Urinary bladder (tissue), 4 donors: ENCODE measurements around the gene MXD4. TPM values are rescaled to one million over a fixed set of nuclear protein-coding genes. Genes with fewer than 3 reads are reported as not detected.

Experiments used
- DNase-seq: peaks from one replicate; pipeline ENCODE4 v3.0.0-alpha.2; 2015; ENCODE audit errors: extremely low spot score
- H3K27ac ChIP-seq: one replicate; pipeline ENCODE4 v1.5.1; 2013; ENCODE audit warnings: low read depth, mild to moderate bottlenecking, moderate library complexity
- H3K36me3 ChIP-seq: one replicate; pipeline ENCODE4 v1.6.1; 2013; ENCODE audit warnings: mild to moderate bottlenecking, moderate library complexity; ENCODE audit not compliant: insufficient read depth
- H3K4me1 ChIP-seq: one replicate; pipeline ENCODE4 v1.6.1; 2013; ENCODE audit warnings: mild to moderate bottlenecking, moderate library complexity; ENCODE audit not compliant: insufficient read depth
- H3K4me3 ChIP-seq: one replicate; pipeline ENCODE4 v1.5.1; 2013; ENCODE audit warnings: low read depth, low read length
- WGBS: extraction: QIAGEN DNeasy Blood & Tissue Kit; methylation state at CpG from one replicate; pipeline ENCODE4 v1.1.7; 2013; 5-methylcytosine and 5-hydroxymethylcytosine counted together
- polyA plus RNA-seq: library from polyadenylated mRNA; stranded (reverse); fragments of 200-250 nt; gene quantifications from one replicate; pipeline ENCODE4 v1.2.3, GENCODE V29; 2013
- total RNA-seq: library from RNA; depleted of rRNA; stranded (reverse); fragments of >200 nt; gene quantifications from one replicate; pipeline ENCODE4 v1.2.3, GENCODE V29; 2014
- donor health status: healthy with polysubstance abuse.
- donor health status: healthy.

MXD4 gene, protein sequence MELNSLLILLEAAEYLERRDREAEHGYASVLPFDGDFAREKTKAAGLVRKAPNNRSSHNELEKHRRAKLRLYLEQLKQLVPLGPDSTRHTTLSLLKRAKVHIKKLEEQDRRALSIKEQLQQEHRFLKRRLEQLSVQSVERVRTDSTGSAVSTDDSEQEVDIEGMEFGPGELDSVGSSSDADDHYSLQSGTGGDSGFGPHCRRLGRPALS
- total RNA-seq (27.3 TPM), polyA plus RNA-seq (55.2 TPM)

DNA sequence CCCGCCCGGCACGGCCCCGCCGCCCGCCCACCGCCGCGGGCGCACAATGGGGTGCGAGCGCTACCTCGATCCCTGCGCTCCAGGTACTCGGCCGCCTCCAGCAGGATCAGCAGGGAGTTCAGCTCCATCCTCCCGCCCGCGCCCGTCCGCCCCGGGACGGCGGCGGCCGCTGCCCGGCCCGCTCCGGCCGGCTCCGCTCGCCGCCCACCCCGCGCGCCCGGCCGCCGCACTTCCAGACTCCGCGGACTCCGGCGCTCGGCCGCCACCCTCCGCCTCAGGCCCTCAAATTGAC is at the start of gene MXD4:
TSS of gene MXD4 (minus strand) at position 257 of the 292 bp plus-strand sequence. CDS start at position 128, 129 bp downstream.
- under 1% methylated on average over 46 of the region's 46 CpGs for WGBS
- no peak for DNase-seq
- Histone ChIP-seq H3K27ac (peak within 1 kb of the TSS; percentile 90), H3K4me3 (peak within 1 kb of the TSS; percentile 91), H3K36me3 (no peaks in the 10 kb centered on the region), H3K4me1 (no peaks in the 10 kb centered on the region)

DNA sequence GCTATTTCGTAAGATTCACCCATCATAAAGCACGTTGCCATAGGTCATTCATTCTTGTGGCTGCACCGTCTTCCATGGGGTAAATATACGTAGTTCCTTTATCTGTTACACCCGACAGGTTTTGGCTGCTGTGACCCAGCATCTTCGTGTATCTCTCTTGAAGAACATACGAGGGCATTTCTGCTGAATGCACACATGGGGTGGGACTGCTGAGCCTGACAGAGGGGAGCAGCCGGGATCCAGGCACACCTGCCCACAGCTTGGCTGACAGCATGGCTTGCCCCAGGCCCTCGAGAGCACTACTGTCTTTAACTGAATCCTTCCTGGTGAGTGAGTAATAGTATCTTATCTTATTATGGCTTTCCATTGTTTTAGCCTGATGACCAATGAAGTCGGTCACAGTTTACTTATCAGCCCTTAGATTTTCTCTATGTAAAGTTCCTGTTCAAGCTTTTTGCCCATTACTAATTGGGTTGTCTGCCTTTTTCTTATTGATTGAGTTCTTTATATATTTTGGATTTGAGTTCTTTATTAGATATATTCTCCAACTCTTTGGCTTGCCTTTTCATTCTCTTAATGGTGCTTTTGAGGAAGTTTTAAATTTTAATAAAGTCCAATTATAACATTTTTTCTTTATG is 45.0 kb upstream of the MXD4 start:
- Histone ChIP-seq H3K27ac (no peak overlapping the region), H3K36me3 (no peaks in the 10 kb centered on the region), H3K4me1 (no peaks in the 10 kb centered on the region), H3K4me3 (no peak overlapping the region)
- DNase-seq = no peak
- WGBS = 88% methylated on average over 10 of the region's 10 CpGs

DNA sequence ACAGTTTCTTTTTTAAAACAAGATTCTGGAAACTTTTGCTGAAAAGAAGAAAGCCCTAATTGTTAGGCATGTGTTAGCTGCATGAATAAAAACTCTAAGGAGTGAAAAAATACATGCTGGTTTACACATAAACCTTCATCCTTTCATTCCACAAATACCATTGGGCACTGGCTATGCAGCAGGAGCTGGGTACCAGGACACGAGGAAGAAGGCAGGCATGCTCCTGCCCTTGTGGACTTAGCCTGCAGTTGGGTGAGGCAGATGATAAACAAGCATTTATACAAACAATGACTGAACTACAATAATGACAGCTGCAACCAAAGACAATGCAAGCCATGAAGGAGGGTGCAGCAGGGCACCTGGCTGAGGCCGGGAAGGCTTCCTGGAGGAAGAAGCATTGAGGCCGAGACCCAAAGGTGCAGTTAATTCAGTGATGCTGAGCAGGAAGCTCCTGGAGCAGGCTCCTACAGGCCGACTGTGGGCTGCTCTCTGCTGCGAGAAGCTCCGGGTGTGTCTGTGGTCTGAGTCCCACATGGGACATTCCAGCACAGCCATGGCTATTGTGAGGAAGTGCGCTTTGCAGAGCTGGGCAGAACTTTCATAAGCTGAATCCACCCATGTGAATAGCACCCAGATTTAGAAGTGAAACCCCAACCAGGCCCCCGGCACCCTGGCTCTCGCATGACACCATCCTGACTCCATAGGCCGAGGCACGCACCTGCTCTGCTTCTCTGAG is 44.0 kb upstream of the MXD4 start:
- 84% methylated on average over 11 of the region's 11 CpGs for WGBS
- no peaks in the 10 kb centered on the region for H3K36me3 ChIP-seq
- no peak overlapping the region for H3K27ac ChIP-seq
- no peak overlapping the region for H3K4me3 ChIP-seq
- no peaks in the 10 kb centered on the region for H3K4me1 ChIP-seq
- no peak for DNase-seq

DNA sequence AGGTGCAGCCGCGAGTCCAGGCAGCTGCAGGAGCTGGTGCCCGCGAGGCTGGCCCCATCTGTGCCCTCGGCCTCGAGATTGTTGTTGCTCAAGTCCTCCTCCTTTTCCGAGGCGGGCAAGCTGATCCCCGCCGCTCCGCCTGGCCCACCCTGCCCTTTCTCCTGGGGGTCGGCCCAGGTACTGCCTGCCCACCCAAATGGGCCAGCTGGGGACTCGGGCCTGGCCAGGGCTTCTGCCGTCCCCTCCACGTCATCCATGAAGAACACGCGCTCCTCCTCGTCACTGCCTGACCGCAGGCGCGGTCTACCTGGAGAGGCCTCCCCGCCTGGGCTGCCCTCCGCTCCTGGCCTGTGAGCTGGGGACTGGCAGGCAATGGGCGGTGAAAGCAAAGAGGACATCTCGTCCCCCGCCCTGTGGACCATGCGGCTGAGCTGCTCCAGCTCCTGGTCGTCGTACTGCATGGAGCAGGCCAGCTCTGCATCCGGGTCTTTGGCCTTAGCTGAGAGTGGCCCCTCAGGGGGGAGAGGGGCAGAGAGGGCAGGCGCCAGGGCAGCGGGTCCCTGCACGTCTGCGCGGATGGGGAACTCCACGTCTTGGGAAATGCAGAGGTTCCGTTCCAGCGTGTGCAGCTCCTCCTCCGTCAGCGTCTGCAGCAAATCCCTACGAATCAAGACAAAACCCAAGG is 43.1 kb upstream of the MXD4 start:
- no peaks in the 10 kb centered on the region for H3K36me3 ChIP-seq
- DNase-seq = no peak

DNA sequence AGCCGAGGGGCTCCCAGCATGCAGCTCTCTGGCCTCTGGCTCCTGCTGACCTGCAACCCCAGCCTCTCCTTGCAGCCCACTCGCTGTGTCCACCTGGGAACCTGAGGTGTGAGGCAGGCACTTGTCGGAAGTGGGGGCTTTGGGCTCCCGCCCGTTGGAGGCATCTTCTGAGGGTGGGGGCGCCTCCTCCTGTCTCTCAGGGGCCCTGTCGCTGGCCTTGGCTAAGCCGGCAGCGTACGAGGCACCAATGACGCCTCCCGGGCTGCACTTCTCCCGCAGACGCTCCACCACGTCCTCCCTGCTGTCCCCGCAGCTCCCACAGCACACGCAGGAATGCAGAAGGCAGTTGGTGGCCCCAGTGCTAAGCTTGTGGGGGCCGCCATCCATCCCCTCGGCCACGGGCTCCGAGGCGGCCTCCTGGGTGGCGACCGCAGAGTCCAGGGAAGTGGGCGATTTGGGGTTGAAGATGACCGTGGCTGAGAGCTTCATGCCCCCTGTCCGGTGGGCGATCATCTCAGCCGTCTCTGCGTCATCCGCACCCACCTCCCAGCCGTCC is 42.5 kb upstream of the MXD4 start:
- no peak overlapping the region for H3K4me3 ChIP-seq
- no peaks in the 10 kb centered on the region for H3K36me3 ChIP-seq
- no peaks in the 10 kb centered on the region for H3K4me1 ChIP-seq
- H3K27ac ChIP-seq = no peak overlapping the region
- no peak for DNase-seq
- WGBS = 91% methylated on average over 32 of the region's 32 CpGs

More for the DNA sequence above, 43.1 kb upstream of the MXD4 start:
- no peak overlapping the region for H3K27ac ChIP-seq
- H3K4me1 ChIP-seq = no peaks in the 10 kb centered on the region
- WGBS = 89% methylated on average over 41 of the region's 41 CpGs
- no peak overlapping the region for H3K4me3 ChIP-seq

DNA sequence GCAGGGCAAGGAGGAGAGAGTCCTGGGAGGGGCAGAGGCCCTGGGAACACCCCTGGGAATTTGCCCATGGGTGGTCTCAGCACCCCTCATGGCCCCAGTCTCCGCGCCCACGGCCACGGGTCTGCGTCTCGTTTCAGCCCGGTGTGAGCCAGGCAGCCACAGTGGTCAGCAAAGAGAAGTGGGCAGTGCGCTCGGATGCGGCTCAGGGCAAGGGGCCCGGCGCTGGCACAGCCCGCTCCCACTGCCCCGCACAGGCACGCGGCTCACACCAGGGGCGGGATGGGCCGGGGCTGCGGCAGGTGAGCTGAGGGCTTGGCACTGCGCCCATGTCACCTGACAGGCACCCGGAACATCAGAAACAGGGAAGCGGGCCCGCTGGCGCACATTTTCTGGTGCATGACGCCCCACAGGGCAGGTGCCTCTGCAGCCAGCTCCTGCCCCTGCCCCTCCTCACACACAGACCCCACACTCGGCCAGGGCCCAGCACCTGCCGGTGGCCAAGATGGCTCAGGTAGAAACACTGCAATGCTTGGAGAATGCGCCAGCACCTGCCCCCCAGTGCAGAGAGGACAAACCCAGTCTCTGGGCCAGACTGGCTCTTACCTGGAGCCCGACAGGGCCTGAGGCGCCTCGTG is 41.9 kb upstream of the MXD4 start:
- no peak overlapping the region for H3K4me3 ChIP-seq
- DNase-seq = no peak
- H3K27ac ChIP-seq = no peak overlapping the region
- H3K4me1 ChIP-seq = no peaks in the 10 kb centered on the region
- no peaks in the 10 kb centered on the region for H3K36me3 ChIP-seq
- 92% methylated on average over 31 of the region's 31 CpGs for WGBS

DNA sequence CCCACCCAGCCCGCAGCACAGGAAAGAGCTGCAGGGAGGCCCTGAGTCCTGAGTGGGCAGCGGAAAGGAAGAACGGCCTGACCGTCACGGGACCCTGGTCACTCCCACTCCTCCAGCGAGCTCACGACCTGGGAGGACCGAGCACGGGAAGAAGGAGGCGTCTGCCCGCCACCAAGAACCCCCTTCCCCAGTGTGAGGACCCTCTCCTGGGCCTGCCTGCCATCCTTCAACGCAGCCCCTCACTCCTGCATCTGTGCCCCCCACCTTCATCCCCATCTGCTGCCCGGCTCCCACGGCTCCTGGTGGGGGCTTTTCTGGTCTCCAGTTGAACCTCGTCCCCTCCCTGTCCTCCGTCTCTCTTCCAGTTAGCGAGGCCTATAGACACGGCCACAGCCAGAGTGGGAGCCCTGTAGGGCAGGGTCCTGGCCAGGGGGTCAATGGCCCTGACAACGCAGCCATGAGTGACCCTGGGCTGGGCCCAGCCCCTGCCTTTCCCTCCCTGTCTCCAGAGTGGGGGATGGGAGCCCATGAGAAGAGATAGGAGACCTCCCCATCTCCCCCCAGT is 41.3 kb upstream of the MXD4 start:
- Histone ChIP-seq H3K4me3 (no peak overlapping the region), H3K36me3 (no peaks in the 10 kb centered on the region), H3K27ac (no peak overlapping the region), H3K4me1 (no peaks in the 10 kb centered on the region)
- WGBS = 96% methylated on average over 19 of the region's 19 CpGs
- DNase-seq = no peak

DNA sequence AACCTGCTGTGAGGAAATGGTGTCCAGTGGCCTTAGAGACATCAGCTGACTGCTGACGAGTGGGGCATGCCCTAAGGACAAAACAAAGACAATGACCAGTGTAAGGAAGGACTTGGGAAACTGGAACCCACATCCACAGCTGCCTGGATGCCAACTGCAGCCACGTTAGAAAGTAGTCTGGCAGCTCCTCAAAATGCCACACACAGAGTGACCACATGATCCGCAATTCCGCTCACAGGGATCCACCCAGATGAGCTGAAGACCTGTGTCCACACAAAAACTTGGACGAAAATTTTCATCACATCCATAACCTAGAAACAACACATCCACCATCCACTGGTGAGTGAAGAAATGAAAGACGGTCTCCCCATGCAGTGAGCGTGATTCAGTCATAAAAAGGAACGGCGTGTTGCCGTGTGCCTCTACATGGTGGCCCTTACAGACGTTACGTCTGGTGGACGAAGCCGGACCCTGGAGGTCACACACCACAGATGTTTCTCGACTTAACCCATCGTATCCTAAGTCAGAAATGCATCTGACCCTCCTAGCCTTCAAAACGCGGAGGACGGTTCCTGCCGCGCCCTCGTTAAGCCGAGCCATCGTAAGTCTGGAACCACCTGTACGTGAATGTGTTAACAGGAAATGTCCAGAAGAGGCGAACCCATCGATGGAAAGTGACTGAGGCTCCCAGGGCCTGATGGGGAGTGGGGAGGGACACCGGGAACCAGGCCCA is 40.6 kb upstream of the MXD4 start:
- Histone ChIP-seq H3K4me3 (no peak overlapping the region), H3K27ac (no peak overlapping the region), H3K4me1 (no peaks in the 10 kb centered on the region), H3K36me3 (no peaks in the 10 kb centered on the region)
- WGBS = 94% methylated on average over 28 of the region's 28 CpGs
- DNase-seq = no peak

DNA sequence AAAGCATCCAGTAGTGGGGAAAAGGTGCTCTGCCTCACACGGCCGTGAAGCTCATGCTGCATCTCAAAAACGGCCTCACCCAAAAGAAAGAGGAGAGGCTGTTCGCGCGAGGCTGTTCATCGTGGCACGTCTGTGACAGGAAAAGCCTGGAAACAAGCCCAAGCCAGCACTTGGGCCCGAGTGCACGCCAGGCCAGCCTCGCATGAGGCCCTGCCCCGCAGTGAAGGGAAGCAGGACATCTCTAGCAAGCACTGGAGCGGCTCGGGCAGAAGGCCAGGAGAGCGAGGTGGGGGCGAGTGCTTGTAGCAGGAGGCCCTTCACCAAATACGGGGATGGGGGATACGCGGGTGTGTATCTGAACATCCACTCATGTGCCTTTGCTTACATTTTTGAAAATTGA is 39.9 kb upstream of the MXD4 start:
- no peak overlapping the region for H3K27ac ChIP-seq
- no peak overlapping the region for H3K4me3 ChIP-seq
- no peaks in the 10 kb centered on the region for H3K36me3 ChIP-seq
- H3K4me1 ChIP-seq = no peaks in the 10 kb centered on the region
- no peak for DNase-seq
- 48% methylated on average over 19 of the region's 19 CpGs for WGBS

DNA sequence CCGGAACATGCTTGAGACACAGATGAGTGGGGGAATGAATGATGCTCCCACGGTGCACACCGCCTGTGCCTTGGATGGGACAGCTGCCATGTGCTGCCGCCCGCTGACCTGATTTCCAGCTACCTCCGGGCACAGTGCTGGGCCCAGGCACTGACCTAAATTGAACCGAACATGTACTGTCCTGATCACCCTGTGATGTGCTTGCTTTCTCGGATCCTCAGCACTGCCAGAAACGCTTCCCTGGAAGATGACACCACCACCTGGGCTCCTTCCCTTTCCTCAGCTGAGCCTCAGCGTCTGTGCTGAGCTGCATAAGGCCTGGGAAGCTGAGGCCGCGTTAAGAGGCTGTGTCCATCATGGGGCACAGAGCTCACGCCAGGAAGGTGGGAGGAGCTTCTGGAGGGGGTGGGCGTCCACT is 39.3 kb upstream of the MXD4 start:
- Histone ChIP-seq H3K4me1 (no peaks in the 10 kb centered on the region), H3K4me3 (no peak overlapping the region), H3K27ac (no peak overlapping the region), H3K36me3 (no peaks in the 10 kb centered on the region)
- 84% methylated on average over 14 of the region's 14 CpGs for WGBS
- no peak for DNase-seq

DNA sequence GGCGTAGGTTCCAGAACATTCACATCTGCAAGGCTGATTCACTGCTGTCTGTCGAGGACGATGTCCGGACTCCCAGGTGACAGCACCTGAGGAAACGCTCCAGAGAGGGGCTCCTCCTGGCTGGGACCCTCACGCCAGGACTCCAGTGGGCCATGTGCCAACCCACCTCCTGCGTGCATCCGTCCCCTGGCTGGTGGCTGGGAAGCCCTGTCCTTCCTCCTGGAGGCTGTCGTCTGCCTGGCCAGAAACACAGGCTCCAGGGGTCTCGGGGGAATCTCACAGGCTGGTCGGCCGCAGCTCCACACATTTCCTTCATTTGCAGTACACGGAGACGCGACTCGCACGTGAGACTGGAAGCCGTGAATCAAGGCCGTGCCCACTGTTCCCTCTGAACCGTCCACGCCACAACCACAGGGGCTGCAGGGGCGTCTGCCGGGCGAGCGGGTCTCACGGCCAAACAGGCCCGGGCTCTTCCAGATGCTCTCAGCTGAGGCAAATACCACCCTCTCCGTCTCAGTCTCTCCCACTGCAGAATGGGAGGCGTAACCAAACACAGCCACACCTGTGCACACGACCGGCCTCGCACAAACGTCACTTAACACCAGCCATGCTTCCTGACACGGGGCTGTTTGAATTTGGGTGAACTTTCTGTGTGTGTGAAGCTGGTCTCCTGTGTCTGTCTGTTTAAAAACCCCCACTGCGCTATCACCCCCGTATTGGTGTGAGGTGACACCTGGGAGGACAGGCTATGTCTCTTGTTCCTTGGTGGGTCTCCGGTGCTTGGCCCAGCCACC is 38.7 kb upstream of the MXD4 start:
- H3K27ac ChIP-seq = no peak overlapping the region
- no peaks in the 10 kb centered on the region for H3K4me1 ChIP-seq
- no peak for DNase-seq
- H3K36me3 ChIP-seq = no peaks in the 10 kb centered on the region
- WGBS = 92% methylated on average over 37 of the region's 37 CpGs
- no peak overlapping the region for H3K4me3 ChIP-seq

DNA sequence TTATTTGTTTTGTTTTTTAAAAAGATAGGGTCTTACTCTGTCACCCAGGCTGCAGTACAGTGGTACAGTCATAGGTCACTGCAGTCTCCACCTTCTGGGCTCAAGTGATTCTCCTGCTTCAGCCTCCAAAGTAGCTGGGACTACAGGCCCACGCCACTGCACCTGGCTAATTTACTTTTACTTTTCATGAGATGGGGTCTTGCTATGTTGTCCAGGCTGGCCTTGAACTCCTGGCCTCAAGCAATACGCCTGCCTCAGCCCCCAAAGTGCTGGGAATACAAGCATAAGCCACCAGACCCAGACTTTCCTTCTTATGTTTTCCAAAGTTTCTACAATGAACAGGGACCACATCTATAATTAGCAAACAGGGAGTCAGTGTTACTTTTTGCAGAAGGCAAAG is 37.9 kb upstream of the MXD4 start:
- Histone ChIP-seq H3K4me3 (no peak overlapping the region), H3K27ac (no peak overlapping the region), H3K36me3 (no peaks in the 10 kb centered on the region), H3K4me1 (no peaks in the 10 kb centered on the region)
- 93% methylated on average over 2 of the region's 2 CpGs for WGBS
- no peak for DNase-seq
